Stimulated activated CD4-positive, alpha-beta T cell treated with anti-CD3 and anti-CD28 coated beads, Interleukin-2, amount 100 ng/mL, for 4 hours (primary cell): Measurements from ENCODE around the gene GJB5.
"Not testable (repeated sequence)": the region's sequence is repeated elsewhere in the genome, so short reads cannot be mapped to it uniquely, and the experiment has no call there.

Experiments used
- DNase-seq: peaks from one replicate; pipeline ENCODE4 v3.0.0-alpha.2; 2020; ENCODE audit warnings: low read depth

GJB5 gene

DNA sequence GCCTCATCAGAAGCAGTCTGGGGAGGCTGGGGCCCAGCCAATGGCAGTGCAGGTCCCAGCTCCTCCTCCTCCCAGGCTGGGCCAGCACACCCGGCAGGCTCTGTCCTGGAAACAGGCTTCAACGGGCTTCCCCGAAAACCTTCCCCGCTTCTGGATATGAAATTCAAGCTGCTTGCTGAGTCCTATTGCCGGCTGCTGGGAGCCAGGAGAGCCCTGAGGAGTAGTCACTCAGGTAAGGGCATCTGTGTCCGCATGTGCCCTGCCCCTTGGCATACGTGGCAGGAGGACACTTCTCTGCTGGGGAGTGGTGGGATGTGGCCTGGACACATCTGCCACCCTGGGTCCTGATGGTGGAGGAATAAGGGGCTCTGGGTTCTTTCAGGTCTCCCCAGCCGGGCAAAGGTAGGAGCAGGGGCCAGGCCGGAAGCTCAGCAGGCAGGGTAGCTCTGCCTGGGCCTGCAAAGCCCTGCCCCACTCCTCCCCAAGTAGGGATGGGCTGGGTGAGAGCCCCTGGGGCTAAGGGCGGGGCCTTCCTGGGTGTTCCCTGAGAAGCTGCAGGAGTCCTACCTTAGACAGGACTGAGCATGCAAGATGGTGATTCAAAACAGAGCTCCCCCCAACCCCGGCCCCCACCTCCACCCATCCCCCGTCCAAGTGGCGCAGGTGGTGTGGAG is at the start of gene GJB5:
Gene GJB5 (plus strand): TSS at position 84 of the 674 bp plus-strand sequence. CDS start 2,284 bp downstream, outside the sequence.
- no peak for DNase-seq

DNA sequence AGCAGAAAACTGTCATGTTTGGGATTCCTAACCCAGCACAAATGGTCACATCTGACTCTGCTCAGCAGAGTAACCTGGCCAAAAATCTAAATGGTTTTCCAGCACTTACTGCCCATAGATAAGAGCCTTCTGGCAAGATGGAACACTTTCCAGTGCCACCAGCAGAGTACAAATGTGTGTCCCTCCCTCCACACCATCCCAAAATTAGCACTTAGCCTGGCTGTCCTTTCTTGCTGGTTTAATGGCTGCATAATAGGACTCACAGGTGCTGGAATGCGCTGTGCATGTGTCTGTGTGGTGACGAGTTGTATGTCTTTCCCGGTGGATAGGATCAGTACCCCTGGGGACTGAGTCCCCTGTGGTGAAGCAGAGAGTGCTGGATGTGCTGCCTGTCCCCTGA is 49.8 kb upstream of the GJB5 start:
- DNase-seq, result no peak

DNA sequence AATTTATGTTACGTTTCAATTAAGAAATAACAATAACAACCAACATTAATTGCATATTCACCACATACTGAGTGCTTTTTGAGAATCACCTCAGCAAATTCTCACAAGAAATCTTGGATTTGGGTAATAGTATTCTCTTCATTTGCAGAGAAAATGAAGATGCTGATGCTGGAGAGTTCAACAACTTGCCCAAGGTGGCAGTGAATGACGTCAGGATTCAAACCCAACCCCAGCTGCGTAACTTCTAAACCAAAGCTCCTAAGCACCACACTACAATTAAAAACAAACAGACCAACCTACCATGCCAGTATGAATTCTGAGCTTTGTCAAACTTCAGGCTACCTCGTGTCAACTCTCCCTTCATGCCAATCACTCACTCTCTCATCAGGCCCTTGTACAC is 46.7 kb upstream of the GJB5 start:
- DNase-seq, result no peak

DNA sequence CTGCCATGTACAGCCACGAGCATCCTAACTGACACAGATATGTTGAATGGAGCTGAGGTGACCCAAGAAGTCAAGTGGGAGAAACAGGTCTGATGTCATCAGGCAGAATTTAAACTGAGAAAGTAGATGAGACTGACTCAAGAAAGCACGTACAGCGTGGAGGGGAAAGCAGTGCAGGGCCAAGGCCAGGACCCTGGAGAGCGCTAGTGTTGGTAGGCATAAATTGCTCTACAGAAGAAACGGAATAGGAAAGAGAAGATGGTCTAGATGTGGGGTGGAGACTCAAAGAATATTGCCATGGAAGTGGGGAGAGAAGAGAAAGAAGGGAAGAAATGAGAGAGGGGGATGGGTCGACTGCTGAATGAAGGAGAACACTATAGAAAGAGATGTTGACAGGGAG is 45.3 kb upstream of the GJB5 start:
- no peak for DNase-seq

DNA sequence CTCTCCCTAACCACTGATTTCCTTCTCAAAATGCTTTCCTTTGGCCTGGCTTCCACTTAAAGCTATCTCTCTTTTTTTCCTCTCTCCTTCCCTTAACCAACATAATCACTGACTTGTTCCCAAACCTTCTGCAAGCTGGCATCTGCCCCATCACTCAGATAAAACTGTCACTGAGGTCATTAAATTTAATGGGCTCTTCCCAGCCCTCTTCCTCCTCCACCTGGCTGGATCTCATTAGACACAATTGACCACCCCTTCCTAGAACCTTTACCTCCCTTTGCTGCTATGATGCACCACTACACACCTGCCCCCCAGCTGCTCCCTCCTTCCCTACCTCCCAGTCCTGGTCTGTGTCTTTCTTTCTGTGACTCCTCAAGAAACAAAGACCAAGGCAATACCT is 44.0 kb upstream of the GJB5 start:
- DNase-seq, result no peak

DNA sequence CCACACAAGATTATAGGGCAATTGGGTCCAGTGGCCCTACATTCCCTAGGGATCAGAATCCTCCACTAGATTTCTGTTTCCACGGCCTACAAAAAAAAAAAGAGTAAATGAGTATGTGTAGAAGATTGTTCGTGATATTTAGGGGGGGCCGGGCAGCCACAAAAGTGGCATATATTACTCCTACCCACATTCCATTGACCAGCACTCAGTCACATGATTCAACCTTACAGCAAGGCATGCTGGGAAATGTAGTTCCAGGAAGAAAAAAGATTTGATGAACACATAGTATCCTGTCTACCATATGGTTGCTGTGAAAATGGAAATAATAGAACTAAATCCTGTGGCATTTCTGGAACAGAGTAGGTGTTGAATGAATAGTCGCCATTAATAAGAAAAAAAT is 43.4 kb upstream of the GJB5 start:
- no peak for DNase-seq

DNA sequence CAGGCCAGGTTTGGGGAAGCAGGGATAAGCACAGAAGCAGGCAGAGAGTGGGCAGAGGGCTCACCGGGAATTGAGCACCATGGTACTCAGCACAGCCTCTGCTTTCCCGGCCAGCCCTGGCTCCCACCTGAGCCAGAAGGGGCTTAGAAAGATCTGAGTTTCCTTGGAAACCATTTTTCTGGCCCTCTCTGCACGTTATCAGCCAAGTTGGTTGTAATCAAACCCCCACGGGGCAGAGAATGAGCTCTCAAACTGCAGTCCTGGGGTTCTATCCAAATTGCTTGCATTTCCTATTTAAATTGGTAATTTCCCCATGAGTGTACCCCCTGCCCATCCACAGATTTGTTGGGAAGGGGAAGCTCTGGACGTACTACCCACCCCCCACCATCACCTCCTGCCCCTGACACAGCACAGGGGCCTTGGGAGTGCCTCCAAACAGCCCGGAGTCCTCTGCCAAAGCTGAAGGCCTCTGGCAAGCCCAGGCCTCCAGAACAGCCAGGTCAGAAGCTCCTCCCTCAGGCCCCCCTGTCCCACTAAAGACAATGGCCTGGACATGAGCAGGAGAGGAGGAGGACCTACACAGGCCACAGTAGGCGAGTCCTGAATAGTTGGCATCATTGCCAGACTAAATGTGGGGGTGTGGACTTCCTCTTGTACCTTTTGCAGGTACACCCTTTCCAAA is 42.7 kb upstream of the GJB5 start:
- DNase-seq, result no peak

DNA sequence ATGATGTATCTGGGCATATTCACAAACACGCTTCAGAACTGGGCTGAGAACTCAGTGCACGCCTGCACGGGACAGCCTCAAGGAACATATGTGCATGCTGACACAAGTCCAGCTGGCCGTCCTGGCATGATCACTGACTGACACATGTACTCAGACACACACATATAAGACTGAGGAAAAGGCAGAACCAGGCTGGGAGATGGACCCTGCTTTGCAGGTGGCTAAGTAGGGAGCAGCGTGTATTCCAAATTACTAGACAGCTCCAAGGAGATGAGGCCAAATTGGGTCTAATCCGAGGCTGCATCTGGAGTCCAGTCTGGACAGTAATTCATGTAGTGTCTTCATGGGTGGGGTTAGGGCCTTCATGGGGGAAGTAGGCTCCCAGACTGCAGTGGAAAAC is 41.4 kb upstream of the GJB5 start:
- no peak for DNase-seq

DNA sequence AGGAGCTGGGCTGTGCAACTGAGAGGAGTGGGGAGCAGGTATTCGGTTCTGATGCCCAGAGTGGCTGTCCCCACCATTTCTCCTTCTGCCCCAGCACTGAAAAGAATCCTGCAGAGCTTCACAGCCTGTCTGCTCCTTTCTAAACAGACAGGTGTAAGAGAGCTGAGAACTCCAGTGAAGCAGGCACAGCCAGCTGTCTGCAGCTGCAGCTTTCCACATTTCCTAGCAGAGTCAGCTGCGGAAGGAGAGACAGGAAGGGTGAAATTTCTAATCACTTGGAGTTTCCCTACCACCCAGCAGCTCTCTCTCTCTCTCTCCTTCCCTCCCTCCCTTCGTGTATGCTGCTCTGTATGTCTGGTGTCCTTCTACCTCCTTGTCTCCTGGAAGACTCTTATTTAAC is 40.5 kb upstream of the GJB5 start:
- no peak for DNase-seq

DNA sequence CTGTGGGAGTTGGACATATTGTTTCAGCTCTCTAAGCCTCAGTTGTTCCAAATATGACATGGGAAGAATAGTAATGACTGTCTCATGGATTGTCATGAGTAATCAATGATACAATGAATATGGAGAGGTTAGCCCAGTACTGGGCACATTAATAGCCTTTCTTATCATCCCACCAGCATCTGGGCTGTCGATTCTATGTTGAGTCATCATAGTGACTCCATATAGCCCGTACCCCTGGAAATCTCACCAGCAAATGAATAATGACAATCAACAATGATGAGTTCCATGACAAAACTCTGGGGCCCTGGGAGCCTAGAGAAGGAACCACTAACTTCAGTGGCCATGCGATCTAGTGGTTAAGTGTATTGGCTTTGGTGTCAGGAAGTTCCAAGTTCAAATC is 39.7 kb upstream of the GJB5 start:
- DNase-seq, result no peak

DNA sequence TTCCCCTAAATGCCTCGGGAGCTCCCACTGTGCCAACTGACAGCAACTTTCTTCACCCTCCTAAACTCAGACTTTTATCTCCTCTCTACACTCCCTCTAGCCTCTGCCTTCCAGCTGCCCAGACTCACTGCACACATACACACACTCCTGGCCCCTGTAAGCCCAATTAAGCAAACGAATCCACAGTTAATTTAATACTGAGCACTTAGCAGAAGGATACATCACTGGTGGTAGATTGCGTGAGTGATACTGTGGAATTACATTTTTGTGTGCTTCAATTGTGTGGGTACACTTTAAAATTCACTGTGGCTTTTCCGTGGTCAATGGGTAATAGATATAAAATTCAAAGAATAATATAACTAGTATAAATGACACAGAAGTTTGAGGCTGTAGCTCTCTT is 33.6 kb upstream of the GJB5 start:
- no peak for DNase-seq

DNA sequence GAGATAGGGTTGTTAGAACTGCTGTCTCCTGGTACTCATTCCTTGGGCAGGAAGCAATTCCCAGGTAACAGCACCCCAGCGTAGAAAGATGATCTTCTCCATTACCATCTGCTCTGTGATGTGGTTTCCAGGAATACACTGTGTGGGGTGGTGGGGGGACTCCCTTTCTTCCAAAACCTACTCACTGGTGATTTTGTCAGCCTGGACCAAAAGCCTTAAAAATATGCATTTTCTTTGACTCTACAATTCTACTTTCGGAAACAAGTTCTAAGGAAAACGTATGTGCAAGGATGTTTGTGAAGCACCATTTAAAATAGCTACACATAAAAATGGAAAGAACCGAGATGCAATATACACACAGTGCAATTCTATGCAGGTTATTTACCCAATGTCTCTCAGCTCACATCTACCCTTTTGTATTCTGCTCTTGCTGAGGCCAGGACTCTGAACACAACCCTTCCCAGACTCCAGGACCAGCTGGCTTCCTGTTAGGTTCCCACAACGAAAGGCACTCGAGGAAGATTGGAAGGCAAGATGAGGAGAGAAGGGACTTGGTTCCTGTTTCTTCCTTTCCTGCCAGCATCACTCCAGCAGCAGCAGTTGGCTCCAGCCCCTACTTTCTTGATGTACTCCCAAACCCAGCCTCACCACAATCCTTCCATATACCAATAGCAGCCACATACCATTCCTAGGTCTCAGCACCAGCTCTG is 33.0 kb upstream of the GJB5 start:
- DNase-seq, result no peak

DNA sequence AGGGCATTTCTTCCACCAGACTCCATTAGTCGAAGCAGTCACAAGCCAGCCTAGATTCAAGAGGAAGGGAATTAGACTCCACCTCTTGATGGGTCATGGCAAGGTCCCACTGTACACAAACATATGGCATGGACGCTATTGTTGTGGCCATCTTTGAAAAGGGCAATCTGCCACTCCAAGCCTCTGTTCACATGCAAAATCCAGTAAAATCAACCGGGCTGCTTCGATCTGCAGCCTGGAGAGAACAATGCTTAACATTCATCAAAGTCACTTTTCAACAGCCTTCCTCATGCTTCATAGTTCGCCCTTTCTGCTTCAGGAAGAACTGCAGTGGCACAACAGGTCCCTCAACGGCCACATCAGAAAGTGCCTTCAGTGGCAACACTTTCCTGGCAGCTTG is 28.0 kb upstream of the GJB5 start:
- no peak for DNase-seq

DNA sequence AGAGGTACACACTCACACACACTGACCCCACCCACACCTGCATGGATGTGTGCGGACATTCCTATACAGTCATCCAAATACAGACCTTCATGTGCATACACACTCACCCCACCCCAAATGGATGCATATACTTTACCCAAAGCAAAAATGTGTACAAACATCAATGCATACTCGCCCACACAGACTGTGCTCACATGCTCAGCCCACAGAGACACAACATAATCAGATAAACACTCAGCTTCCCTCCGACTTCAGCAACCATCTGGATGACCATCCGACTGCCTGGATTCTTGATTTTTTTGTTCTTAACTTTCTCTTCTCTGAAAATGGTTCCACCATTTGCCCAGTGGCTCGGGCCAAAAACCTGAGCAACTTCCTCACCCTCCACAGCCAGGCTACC is 24.4 kb upstream of the GJB5 start:
- DNase-seq, result no peak

DNA sequence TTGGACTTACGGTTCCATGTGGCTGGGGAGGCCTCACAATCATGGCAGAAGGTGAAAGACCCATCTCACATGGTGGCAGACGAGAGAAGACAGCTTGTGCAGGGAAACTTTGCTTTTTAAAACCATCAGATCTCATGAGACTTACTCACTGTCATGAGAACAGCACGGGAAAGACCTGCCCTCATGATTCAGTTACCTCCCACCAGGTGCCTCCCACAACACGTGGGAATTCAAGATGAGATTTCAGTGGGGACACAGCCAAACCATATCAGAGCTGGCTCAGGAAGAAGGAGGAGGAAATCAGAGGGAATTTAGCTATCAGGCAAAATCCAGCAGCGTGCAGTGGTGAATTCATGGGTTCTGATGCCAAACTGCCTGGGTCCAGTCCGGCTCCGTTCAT is 22.0 kb upstream of the GJB5 start:
- DNase-seq, result not testable (repeated sequence)

DNA sequence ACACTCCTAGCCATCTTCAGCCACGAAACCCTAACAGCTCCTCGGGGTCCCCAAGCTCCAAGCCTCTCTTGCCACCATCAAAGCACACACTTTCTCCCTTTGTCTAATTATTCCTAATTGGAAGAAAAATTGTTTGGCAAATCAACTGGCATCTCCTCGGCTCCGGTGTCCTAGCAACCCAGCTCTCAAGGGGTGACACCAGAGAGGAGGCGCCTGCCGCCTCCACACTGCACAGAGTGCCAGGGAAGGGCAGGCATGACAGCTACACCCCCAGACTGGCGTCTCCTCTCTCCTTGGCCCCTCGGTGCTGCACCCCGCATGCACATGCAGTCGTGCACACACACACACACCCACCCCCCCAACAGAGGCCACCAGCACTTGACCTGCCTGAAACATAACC is 18.2 kb upstream of the GJB5 start:
- DNase-seq, result no peak

DNA sequence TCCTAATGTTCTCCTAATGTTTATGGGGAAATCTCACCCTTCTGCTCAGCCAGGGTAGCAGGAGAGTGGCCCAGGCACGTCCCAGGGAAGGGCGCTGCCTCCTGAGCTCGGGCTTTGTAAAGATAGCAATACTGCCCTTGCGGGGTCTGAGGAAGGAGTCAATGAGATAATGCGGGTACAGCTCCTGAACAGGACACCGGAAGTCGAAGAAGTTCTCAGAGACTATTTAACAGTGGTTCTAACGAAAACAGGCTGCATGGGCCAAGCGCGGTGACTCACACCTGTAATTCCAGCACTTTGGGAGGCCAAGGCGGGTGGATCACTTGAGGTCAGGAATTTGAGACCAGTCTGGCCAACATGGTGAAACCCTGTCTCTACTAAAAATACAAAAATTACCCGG is 17.6 kb upstream of the GJB5 start:
- DNase-seq, result not testable (repeated sequence)

DNA sequence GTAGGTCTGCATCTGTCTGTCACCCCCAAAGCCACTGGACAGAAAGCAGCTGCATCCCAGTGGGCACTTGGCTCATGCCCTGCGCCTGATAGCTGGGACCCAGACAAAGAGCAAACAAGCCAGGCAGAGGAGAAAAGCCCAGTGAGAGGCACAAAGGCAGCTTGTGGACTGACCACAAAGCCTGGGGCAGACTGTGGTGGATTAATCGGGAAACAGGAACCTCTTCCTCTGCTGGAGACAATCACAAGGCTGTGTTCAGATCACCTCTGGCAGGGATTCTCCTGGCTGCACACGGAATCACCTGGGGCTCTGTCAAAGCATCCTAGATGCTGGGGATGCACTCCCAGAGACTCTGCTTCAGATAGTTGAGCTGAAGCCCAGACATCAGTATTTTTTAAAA is 15.2 kb upstream of the GJB5 start:
- DNase-seq, result no peak

DNA sequence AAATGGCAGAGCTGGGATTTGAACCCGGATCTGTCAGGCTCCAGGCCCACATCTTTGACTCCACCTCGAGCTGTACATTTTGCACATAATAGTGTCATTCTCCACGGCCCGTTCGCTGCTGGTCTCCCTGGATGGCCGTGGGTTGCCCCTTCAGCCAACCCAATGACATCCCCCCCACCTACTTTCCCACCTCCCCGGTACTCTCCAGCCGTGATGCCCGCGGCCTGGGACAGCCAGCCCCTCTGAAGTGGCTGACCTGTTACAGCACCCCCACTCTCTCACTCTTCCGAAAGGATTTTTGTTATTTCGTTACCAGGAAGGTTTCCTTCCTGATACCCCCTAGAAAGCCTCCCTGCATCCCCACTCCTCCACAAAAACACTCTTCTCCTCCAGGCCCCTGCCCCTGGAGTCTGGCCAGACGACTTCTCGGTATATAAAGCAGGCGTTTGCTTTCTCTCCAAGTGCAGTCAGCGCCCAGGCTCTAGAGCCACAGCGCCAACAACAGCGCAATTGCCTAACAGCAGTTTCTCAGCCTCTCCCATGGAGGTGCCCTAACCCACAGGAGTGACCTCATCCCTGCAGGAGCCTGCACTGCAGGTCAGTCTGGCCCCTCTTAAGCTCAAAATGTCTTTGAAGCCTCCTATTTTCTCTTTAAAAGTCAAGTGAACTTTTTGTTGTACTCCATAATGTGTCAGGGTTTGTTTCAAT is 14.5 kb upstream of the GJB5 start:
- DNase-seq, result no peak

DNA sequence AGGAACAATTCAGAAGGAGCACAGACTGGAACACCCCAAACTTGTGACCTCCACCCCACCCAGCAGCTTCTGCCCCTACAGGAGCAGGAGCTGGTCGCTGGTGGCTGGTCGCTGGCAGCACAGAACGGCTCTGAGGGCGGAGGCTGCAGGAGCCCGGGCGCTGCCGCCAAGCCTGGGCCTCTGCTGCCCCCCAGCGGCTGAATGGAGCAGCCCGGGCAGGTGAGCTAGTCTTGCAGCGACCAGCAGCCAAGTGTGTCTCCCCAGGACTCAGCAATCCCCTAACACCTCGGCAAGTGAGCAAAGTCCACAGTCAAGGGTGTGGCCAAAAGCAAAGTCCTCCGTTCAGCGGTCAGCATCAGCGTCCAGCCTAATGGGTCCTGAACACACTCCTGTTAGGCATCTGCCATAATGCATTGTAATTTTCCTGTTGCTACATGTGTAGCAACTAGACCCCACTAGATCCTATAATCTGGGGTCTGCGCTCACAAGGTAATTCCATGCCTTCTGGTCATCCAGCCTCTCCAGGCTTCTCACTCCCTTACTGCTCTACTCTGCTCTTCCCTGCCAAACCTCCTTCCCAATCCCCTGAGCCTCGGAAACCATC is 12.1 kb upstream of the GJB5 start:
- peak; percentile 57 for DNase-seq

DNA sequence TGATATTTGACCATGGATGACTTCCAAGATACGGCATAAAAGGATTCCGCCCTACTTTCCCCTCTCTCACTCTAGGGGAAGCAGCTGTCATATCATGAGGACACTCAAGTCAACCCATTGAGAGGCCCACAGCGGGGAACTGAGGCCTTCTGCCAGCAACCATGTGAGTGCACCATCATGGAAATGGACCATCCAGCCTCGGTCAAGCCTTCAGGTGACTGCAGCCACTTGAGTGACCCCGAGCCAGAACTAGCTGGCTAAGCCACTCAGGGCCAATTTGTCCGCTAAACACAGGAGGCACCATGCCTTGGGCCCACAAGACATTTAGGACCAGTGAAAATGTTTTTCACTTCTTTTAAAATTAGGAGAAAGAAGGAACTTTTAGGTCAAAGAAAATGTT is 11.1 kb upstream of the GJB5 start:
- DNase-seq, result no peak

DNA sequence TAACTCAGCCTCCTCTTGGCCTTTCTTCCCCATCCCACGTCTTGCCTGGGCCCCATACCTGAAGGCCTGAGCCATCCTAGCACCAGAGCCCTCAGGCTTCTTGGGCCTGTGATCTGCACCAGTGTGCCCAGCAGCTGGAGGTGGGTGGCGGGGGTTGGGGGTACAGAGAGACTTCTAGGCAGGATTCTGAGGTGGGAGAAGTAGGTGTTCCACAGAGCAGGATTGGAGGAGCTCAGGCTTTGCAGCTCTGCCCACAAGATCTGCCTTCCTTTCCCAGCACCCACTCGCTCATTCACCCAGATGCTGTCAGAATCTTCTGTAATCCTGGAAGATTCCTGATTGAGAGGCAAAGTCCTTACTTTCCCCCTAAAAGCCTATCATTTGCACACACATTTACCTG is 10.0 kb upstream of the GJB5 start:
- no peak for DNase-seq
